ENCODE data around the gene KBTBD13.

Gene KBTBD13

GRCh38 chr15:65028338-65028737 is 48.2 kb upstream of the KBTBD13 start:
- Histone ChIP-seq H3K4me3 (ENCODE audit: low read length, poor library complexity, severe bottlenecking) (peak overlapping the region; percentile 86), H4K20me1 (ENCODE audit: insufficient read depth, low read length, poor library complexity, severe bottlenecking) (no peaks in the 10 kb centered on the region), H3K9me2 (replicated peaks; ENCODE audit: low read depth, low read length) (no peaks in the 10 kb centered on the region), H3K27me3 (ENCODE audit: insufficient read depth, low read length, poor library complexity, severe bottlenecking) (no peaks in the 10 kb centered on the region), H3K36me3 (ENCODE audit: insufficient read depth, low read length) (no peaks in the 10 kb centered on the region), H3K9ac (ENCODE audit: low read depth, low read length, poor library complexity, severe bottlenecking) (peak overlapping the region; percentile 82), H3K4me2 (ENCODE audit: low read depth, low read length, poor library complexity, severe bottlenecking) (peak overlapping the region; percentile 81), H3F3A (ENCODE audit: low read depth) (peaks cover 4% of the 10 kb centered on the region; the same call in 1 of the 2 replicates), H3K9me3 (ENCODE audit: insufficient read depth, low read depth, low read length) (no peaks in the 10 kb centered on the region), H3K4me1 (ENCODE audit: insufficient read depth, low read length, poor library complexity, severe bottlenecking) (peaks cover 17% of the 10 kb centered on the region), H2AFZ (ENCODE audit: low read length) (no peak overlapping the region), H3K79me2 (ENCODE audit: insufficient read depth, low read length) (peaks cover 20% of the 10 kb centered on the region)
- TF ChIP-seq CTCF (conservative IDR thresholded peaks at IDR 0.05; ENCODE audit: low read length) (no peak), EZH2phosphoT487 (IDR thresholded peaks at IDR 0.05; ENCODE audit: borderline replicate concordance) (no peak)

DNA sequence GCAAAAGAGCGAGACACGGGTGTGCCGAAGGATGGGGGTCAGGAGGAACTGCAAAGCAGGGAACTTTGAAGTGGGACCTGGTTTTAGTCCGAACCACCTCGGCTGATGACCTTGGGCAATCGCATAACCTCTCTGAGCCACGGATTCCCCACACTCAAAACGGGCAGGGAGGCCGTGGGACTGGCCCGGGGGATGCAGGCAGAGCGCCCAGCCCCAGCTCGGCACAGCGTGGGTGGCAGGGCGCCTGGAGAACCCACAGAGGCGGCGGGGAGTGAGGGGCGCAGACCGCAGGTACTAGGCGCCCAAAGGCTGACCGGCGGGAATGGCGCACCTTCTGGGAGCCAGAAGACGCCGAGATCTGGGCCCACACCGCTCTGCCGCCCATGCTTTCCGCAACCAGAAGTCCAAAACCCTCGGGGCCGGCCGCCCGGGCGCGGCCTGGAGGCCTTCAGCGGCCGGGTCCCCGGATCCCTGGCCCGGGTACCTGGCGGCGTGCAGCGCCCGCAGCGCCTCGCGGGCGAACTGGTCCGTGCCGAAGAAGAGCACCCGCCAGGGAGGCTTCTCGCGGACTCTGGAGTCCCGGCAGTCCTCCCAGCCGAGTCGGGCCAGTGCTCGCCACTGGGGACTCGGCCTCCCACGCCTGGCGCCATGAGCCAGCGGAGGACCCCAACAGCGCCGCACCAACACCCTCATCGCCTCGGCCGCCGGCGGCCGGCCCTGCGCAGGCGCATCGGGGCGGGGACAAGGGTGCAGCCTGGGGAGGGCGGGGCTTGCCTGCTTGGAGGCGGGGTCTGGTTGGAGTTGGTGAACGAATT is 47.4 kb upstream of the KBTBD13 start, which contains the start of gene MTFMT:
Gene MTFMT, minus strand, starts transcription at position 719 of the 815 bp plus-strand sequence. Its CDS starts 26 bp downstream, at position 693.
- Histone ChIP-seq H3K9ac (ENCODE audit: low read depth, low read length, poor library complexity, severe bottlenecking) (peak within 1 kb of the TSS; percentile 82), H3K27me3 (ENCODE audit: insufficient read depth, low read length, poor library complexity, severe bottlenecking) (no peaks in the 10 kb centered on the region), H3F3A (ENCODE audit: low read depth) (peaks cover 4% of the 10 kb centered on the region; the same call in 1 of the 2 replicates), H3K79me2 (ENCODE audit: insufficient read depth, low read length) (peaks cover 20% of the 10 kb centered on the region), H3K4me1 (ENCODE audit: insufficient read depth, low read length, poor library complexity, severe bottlenecking) (peaks cover 20% of the 10 kb centered on the region), H3K36me3 (ENCODE audit: insufficient read depth, low read length) (no peaks in the 10 kb centered on the region), H3K9me2 (replicated peaks; ENCODE audit: low read depth, low read length) (no peaks in the 10 kb centered on the region), H3K4me2 (ENCODE audit: low read depth, low read length, poor library complexity, severe bottlenecking) (peak within 1 kb of the TSS; percentile 81), H4K20me1 (ENCODE audit: insufficient read depth, low read length, poor library complexity, severe bottlenecking) (no peaks in the 10 kb centered on the region), H3K4me3 (ENCODE audit: low read length, poor library complexity, severe bottlenecking) (peak within 1 kb of the TSS; percentile 86), H2AFZ (ENCODE audit: low read length) (peak within 1 kb of the TSS; percentile 91), H3K9me3 (ENCODE audit: insufficient read depth, low read depth, low read length) (no peaks in the 10 kb centered on the region)
- peak; percentile 17; the same call in 1 of the 2 replicates for TF ChIP-seq CTCF (conservative IDR thresholded peaks at IDR 0.05; ENCODE audit: low read length)
- TF ChIP-seq EZH2phosphoT487 (IDR thresholded peaks at IDR 0.05; ENCODE audit: borderline replicate concordance) = no peak

- Histone ChIP-seq H3K4me2 (ENCODE audit: low read depth, low read length, poor library complexity, severe bottlenecking) (no peak overlapping the region), H4K20me1 (ENCODE audit: insufficient read depth, low read length, poor library complexity, severe bottlenecking) (no peaks in the 10 kb centered on the region), H3K4me1 (ENCODE audit: insufficient read depth, low read length, poor library complexity, severe bottlenecking) (peaks cover 20% of the 10 kb centered on the region), H3K27me3 (ENCODE audit: insufficient read depth, low read length, poor library complexity, severe bottlenecking) (no peaks in the 10 kb centered on the region), H3K36me3 (ENCODE audit: insufficient read depth, low read length) (no peaks in the 10 kb centered on the region), H3K79me2 (ENCODE audit: insufficient read depth, low read length) (peaks cover 20% of the 10 kb centered on the region), H2AFZ (ENCODE audit: low read length) (0 out of 2 replicates have a peak overlapping the region, but pooled peaks have one; percentile 91), H3K9me2 (replicated peaks; ENCODE audit: low read depth, low read length) (no peaks in the 10 kb centered on the region), H3K9me3 (ENCODE audit: insufficient read depth, low read depth, low read length) (no peaks in the 10 kb centered on the region), H3K9ac (ENCODE audit: low read depth, low read length, poor library complexity, severe bottlenecking) (no peak overlapping the region), H3F3A (ENCODE audit: low read depth) (peaks cover 4% of the 10 kb centered on the region; the same call in 1 of the 2 replicates), H3K4me3 (ENCODE audit: low read length, poor library complexity, severe bottlenecking) (peak overlapping the region; percentile 86)
- TF ChIP-seq CTCF (conservative IDR thresholded peaks at IDR 0.05; ENCODE audit: low read length) = no peak
- no peak for TF ChIP-seq EZH2phosphoT487 (IDR thresholded peaks at IDR 0.05; ENCODE audit: borderline replicate concordance)
These were observed 46.8 kb upstream of the KBTBD13 start for GRCh38 chr15:65029736-65030208.
